ENCODE data around the gene CYBA. TPM values are rescaled to one million over a fixed set of nuclear protein-coding genes. Genes with fewer than 3 reads are reported as not detected.
A peak's percentile ranks its signal among the peaks of the same experiment; 100 is the strongest.

The CYBA gene
- polyA plus RNA-seq, 1 donor, result 84.5 TPM

DNA sequence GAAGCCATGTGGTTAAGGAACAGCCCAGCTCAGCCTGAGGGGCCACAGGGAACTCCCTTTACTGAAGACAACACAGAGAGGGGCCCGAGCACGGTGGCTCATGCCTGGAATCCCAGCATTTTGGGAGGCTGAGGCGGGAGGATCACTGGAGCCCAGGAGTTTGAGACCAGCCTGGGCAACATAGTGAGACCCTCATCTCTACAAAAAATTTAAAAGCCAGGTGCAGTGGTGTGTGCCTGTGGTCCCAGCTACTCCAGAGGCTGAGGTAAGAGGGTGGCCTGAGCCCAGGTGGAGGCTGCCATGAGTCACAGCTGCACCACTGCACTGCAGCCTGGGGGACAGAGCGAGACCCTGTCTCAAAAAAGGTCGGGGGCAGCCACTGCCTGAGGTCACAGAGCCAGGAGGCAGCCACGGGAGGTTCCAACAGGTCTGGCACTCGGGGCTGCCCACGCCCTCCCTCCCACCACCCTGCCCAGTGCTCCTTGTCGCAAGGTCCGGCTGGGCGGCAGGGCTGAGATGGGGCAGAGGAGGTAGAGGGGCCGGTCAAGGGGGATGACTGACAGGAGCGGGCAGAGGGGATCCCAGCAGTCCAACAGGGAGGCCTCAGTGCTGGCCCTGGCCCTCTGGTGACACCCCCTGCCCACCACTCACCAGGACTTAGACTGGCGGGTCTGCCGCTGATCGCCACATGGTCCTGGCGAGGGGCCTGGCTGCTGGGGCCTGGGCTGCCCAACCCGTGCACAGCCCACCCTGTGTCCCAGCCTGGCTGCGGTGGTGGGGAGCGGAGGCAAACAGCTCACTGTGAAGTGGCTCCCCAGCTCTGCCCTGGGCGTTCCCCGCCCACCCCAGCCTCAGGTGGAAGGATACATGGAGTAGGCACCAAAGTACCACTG lies 3.4 kb downstream of the CYBA start:
- no peak for DNase-seq

DNA sequence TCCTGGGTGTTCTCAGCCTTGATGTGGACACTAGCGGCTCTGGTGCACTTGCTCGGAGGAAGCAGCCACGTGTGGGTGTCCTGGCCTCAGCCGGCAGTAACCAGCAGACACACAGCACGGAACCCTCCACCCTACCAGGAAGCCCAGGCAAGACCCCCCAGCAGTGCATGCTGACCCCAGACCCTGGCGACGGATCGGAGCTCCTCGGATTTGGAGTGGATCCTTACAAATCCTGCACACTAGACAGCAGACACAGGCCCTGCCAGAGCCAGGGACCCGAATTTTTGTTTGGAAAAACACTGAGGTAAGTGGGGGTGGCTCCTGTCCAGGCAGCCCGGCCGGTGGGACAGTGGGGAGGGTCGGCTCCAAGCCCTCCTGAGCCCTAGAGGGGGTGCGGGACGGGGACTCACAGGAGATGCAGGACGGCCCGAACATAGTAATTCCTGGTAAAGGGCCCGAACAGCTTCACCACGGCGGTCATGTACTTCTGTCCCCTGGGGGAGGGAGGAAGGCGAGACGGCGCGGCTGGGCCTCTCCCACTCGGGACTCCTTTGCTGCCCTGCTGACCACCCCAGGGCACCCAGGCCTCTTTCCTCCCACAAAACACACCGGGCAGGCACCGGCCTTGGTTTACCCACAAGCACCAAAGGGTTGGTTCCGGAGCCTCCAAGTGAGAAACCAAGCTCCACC lies 4.4 kb downstream of the CYBA start:
- DNase-seq, result no peak

DNA sequence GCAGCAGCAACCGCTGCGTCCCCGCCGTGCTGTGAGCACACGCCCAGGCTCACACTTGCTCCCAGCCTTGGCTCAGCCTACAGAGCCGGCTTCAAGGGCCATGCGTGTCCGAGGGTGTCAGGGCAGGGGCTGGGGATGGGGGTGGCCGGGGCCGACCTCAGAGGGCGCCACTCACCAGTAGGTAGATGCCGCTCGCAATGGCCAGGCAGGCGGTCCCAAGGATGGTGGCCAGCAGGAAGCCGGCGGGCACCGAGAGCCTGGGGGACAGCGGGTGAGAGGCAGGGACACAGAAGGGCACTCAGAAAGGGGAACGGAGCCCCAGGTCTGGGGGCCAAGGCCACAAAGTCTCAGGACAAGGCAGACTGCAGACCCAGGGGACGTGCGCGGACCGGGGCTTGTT lies 4.9 kb downstream of the CYBA start:
- DNase-seq, result no peak

DNA sequence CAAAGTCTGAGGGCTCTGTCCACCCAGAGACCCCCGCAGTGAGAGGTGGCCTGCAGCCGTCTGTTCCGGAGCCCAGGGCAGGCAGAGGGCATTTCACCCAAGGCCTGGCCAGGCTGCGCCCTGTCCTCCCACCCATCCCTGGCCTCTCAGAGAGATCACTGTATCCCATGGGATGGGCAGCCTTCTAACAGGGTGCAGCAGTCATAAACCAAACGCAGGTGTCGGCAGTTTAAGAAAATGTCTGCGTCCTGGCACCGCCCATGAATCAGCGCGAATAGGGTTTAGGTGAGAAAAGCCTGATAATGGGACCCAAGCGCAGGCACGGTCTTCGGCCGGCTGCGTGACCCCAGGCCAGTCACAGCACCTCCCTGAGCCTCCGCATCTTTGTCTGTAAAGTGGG lies 5.4 kb downstream of the CYBA start:
- no peak for DNase-seq

DNA sequence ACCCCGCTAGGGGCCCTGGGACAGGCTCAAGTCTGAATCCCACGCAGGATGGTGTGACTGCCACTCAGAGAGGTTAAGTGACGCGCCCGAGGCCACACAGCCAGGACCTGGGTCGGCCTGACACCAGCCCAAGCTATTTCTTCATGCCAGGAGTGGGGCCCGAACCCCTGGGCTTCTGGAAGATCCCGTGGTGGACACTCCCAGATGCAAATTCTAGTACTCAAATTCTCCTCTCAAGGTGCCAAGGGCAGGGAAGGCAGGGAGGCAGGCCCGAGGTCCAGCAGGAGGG lies 7.3 kb downstream of the CYBA start:
- no peak for DNase-seq

DNA sequence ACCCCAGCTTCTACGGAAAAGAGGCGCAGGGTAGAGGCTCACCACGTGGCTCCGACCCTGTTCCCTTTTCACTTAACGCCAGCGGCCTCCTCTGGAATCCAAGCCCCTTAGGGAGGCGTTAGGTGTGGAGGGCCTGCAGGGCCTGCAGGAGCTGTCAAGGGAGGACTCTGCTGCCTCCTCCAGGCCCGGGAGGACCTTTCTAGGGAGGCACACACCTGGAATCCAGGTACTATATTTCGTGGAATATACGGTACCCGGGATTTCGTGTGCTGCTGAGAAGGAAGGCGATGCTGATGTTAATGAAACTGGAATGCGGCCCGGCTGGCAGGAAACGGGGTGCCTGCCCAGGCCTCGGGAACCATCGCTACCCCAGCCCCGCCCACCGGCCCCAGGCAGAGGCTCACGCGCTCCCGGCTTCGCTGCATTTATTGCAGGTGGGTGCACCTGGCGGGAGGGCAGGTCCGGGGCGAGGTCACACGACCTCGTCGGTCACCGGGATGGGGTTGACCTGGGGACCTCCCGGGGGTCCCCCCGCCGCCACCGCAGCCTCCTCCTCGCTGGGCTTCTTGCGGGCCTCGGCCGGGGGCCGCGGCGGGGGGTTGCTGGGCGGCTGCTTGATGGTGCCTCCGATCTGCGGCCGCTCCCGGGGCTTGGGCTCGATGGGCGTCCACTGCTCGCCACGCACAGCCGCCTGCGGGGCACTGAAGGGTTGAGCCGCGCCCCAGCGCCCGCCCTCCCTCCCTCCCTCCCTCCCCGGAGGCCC lies 7.8 kb downstream of the CYBA start:
- DNase-seq, result no peak

DNA sequence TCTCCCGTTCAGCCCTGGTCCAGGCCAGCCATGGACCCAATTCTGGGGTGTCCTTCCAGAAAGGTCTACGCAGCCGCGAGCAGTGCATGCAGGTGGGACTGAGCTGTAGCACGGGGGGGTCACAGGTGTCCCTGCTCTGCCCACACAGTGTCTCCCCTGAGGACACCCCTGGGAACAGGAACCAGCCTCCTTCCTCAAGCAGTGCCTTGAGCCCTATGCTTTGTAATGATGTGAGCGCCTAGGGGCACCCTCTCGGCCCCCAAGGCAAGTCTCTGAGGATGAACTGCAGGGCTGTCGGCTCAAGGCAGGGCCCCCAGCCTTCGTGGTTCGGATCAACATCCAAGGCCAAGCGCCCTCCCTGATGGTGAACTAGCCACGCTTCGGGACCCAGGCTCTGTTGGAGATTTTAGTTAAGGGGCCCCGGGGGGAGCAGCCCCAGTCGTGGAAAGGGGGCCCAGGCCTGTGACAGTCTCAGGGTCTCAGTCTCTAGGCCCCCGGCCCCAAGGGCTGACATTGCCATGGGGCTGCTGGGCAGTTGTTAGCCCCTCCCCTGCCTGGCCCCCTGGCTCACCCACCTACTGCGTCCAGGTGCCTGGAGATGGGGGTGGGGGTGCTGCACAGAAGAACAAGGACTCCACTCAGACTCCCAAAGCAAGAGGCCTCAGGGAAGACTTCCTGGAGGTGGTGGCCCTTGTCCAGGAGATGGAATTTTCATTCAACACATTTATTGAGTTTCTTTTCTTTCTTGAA lies 10.2 kb downstream of the CYBA start:
- no peak for DNase-seq

DNA sequence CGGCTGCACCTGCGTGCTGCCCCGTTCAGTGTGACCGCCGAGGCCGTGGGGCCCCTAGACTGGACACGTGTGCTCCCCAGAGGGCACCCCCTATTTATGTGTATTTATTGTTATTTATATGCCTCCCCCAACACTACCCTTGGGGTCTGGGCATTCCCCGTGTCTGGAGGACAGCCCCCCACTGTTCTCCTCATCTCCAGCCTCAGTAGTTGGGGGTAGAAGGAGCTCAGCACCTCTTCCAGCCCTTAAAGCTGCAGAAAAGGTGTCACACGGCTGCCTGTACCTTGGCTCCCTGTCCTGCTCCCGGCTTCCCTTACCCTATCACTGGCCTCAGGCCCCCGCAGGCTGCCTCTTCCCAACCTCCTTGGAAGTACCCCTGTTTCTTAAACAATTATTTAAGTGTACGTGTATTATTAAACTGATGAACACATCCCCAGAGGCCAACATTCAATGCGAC lies 10.8 kb downstream of the CYBA start:
- DNase-seq, result no peak

DNA sequence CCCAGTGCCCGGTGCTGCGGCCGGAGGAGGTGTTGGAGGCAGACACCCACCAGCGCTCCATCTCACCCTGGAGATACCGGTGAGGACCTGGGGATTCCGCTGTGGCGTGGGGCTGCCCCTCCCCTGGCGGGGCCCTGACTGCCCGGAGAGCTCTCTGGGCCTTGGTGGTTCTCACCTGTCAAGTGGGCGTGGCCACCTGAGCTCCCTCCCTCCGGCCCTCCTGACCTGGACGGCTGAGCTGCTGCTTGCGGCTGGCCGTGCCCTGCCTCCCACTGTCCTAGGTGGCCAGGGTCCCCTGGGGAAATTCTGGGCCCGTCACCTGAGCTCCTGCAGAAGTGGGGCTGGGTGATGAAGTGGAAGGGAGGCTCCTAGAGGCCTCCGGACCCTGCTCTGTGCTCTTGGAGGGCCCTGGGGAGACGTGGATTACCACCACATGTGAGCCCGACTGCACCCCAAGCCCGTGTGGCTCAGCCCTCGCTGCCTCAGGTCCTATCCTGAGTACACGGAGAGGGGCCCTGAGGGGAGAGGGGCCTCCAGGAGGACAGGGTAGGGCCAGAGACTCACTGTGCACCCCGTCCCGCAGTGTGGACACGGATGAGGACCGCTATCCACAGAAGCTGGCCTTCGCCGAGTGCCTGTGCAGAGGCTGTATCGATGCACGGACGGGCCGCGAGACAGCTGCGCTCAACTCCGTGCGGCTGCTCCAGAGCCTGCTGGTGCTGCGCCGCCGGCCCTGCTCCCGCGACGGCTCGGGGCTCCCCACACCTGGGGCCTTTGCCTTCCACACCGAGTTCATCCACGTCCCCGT lies 11.4 kb downstream of the CYBA start:
- DNase-seq, result no peak

DNA sequence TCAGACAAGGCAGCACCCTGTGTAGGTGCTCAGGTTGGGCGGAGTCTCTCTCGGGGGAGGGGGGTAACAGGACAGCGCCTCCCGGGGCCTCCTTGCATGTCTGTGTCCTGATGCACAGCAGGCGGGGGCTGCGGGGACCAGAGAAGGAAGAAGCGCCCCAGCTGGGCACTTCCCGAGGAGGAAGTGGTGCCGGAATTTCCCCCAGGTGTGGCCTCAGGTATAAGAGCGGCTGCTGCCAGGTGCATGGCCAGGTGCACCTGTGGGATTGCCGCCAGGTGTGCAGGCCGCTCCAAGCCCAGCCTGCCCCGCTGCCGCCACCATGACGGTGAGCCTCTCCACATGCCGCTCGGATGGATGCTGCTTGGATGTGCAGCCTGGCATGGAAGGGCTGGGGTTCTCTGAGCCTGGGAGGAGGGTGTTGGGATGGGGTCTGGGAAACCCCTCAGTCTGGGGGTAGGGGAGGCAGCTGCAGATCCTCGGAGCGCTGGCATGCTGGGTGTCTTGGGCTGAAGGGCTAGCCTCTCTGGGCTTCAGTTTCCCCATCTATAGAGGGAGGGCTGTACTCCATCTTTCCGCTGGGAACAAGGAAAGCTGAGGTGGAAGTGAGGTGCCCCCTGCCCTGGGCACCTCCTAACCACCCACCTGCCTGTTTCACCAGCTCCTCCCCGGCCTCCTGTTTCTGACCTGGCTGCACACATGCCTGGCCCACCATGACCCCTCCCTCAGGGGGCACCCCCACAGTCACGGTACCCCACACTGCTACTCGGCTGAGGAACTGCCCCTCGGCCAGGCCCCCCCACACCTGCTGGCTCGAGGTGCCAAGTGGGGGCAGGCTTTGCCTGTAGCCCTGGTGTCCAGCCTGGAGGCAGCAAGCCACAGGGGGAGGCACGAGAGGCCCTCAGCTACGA lies 12.3 kb downstream of the CYBA start, which contains the start of gene IL17C:
Gene IL17C (plus strand): TSS at position 250 of the 908 bp plus-strand sequence. CDS start 70 bp downstream, at position 320.
- DNase-seq, result no peak

DNA sequence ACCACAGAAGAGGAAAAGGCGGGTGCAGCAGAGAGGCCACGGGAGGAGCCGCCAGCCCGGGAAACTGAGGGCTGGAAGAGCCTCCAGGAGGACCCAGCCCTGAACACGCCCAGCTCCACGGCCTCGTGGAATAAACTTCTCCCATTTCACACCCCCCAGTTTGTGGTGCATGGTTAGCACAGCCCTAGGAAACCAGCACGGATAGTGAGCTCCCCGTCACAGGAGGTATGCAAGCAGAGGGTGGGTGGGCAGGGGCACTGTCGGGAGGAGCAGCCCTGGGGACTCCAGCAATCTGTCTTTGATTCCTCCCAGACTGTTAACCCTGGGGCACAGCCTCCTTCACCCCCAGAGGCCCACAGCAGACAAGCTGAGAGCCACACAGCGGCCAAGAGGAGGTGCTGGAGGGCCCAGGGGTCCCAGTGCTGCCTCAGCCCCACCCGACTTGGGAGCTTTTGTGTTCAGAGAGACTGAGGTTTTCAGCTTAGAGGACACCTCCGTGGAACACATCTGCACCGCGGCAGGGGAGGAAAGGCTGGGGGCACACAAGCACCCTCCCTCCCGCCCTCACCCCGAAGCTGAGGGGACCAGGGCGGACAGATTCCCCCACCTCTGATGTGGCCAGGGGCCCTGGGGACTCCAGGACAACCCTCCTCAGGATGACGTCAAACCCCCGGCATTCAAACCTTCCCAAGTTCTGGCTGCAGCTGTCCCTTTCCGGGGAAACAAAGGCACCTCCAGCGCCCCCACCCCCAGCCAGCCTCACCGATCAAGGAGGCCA lies 14.2 kb downstream of the CYBA start:
- DNase-seq, result no peak

DNA sequence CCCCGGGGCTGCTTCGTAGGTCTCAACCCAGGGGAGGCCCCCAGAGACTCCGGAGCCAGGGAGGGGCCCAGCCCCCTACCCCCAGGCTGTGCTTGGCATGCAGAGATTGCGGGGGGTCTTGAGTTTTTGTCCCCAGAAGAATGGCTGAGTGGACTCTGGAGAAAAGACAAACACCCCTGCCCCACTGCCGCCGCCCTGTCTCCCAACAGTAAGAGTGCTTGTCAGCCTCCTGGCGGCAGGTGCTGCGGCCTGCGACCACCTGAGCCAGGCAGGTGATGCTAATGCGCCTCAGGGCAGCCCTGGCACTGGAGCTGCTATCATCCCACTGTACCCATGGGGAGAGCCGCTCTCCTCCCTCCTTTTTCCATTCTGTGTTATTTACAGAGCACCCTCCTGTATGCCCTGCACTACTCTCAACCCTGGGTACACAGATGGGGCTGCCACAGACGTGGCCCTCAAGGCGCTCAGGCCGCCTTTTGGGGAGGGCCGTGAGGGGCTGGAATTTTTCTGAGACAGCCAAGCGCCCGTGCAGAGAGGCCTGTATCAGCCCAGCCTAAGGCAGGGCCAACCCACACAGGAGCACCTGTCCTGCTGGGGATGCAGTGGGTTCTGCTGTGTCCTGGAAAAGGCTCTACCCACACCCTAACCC lies 15.1 kb downstream of the CYBA start:
- no peak for DNase-seq

DNA sequence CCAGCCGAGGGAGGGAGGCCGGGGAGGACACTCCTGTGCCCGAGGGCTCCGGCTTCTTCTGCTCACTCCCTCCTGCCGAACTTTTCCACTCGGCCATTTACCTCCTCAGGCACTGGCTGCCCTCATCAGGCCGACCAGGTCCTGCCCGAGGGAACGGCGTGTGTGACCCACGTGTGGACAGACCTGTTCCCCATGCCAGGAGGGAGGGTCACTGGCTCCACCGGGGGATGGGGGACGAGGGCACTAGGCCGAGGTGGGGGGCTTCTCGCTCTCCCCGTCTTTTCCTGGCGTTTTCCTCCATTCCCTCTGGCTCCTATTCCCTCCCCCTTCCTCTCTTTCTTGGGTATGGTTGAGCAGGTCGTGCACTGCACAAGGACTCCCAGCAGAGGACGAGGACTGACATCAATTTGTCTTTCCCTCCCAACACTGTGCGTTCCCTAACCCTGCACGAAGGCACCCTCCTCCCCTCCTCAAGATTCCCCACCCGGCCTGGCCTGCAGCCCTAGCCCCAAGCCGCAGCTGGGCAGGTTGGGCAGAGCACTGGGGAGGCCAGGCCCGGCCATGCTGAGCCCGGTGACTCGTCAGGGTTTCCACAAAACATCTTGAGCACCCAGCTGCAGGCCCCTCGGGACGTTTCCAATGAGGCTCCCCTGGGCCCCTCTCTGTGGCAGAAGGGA lies 15.7 kb downstream of the CYBA start:
- DNase-seq, result no peak

DNA sequence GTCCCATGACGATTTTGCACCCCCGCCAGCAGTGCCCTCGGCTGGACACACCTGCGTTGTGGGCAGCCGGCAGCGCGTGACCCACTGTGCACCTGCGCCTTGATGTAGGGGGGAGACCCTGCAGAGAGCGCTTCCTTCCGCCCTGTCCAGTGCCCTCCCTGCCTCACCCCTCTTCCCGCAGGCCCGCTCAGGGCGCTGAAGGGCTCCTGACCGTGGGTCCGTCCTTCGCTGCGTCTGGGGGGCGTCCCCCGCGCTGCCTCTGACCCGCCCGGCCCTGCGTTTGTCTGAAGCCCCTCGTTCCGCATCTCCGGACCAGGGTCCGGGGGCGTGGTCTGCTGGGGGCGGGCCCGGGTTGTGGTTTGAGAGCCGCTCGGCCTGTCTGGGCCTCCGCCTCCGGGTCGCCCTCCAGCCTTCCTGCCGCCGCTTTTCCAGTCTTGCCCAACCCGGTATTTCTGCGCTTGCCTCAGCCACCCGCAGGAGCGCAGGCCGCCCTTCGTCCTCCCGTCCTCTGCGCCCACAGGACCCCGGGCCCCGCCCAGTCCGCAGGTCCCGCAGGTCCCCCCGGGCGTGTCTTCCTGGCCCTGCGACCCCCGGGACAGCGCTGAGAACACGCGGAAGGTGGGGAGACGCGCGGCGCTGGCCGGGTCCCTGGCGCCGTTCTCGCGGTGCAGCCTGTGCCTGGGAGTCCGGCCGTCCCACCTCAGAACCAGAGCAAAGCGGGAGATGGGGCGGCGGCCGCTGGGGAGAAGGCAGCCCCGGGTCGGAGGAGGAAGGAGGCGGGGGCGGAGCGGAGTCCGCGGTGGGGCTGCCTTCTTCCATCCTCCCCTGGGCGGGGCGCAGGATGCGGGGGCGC lies 16.5 kb downstream of the CYBA start:
- peak; percentile 24 for DNase-seq

DNA sequence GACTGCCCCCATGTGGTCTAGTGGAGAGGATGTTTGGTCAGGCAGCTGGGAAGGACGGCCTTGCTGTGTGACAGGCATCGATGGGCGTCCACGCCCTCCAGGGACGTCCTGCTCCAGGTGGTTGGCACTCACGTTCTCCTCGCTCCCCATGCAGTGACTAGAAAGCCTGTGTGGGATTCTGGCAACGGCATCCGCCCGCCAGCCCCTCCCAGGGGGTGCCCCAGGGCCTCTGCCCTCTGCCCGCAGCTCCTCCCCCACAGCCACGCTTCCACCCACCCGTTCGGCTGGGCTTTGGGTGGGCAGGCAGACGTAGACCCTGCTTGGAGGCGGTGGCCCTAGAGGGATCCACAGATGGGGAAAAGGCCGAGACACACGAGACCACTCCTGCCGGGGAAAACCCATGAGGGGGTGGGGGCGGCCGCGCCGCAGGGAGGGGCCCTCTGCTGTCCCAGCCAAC lies 17.1 kb downstream of the CYBA start:
- DNase-seq, result peak; percentile 30

DNA sequence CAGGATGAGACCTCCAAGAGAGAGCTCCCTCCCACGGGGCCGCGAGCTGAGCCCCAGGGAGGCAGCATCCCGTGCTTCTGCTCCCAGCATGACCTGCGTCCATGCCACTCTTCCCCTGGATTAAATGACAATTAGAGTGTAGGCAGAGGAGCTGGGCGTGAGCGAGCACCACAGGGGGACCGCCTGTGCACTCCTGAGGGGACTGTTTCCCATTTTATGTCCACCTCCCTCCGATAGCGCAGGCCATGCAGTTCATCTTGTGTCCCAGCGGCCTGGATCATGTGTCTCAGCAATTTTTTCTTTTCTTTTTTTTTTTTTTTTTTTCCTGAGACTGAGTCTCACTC lies 18.3 kb downstream of the CYBA start:
- DNase-seq, result no peak

DNA sequence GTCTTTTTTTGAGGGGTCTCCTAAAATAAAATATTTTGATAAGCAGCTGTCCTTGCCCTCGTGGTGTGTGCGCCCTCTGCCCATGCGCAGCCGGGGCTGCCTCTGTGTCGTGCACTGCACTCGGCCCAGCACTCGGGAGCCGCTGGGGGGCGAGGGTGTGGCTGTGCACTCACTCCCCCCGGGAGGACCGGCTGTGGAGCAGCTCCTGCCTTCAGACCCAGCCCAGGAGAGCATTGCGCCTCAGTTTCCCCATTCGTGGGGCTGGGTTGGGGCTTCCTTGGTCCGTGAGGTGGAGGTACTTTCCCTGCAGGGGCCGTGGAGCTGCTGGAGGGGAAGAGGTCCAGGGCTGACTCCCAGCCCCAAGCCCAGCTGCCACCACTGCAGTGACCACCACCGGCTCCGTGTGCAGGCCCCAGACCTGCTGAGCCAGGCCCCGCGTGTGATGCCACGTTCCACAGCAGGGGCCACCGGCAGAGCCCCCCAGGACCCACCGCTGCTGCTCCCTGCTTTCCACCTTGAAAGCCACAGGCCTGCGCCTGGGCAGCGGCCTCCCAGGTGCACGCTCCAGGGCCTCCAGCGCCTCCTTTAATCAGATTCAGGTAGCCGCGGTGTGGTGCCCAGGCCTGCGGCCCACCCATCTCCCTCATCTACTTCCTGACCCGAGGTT lies 18.8 kb downstream of the CYBA start:
- DNase-seq, result no peak
